Measurements from ENCODE around the gene GRIK1.

GRIK1 gene

GRCh38 chr21:29771491-29772066 is 168.2 kb downstream of the GRIK1 start:
- DNase-seq: no peak

- no peak for DNase-seq
These were observed 176.1 kb downstream of the GRIK1 start for GRCh38 chr21:29763674-29764073.

GRCh38 chr21:29762570-29763082 is 177.2 kb downstream of the GRIK1 start:
- no peak for DNase-seq

DNA sequence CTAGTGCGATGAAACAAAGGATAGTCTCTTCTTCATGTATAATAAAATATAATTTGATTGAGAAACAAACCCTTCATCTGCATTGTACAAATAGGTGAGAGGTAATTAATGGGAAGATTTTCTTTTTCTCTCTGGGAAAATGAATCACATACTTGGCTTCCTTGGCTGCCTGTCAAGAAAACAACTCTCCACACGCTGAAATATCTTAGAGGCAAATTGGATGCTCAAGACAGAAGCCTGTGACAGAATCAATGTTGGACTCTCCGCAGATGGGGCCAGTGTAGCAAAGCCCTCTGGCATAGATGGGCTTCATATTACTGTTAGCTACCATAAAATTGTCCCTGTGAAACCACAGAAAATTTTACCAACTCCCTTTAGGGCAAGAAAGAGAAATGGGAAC is 186.6 kb downstream of the GRIK1 start:
- no peak for DNase-seq

DNA sequence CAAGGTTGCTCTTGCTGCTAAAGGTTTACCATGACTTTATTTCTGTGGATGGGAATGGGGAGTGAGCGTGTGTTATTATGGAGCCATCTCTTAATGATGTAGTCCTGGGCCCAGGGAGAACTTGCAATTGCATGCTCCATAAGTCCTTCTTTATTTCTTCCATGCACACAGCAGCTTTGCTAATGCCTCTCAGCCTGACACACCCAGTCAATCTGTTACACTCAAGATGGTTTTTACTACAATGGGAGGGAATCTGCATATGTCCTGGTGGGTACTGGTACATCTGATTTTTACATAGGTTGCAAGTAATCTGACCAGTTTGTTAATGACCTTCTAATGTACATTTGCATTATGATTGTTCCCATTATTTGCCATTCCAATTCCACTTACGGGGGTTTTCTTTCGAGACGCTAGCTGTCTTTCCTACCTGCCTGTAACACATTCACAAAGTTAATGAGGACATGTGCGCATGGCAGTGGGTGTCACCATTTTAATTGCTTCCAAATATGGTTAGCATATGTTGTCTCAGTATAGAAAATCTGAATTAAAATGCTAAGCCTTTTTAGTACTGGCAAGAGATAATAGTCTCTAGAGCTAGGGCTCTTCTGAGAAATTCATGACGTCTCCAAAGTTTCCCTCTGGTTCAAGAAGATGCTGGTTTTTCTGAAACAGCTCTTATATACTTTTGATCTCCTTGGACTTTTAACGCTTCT is 188.2 kb downstream of the GRIK1 start:
- no peak for DNase-seq

GRCh38 chr21:29749957-29750356 is 189.8 kb downstream of the GRIK1 start:
- no peak for DNase-seq

DNA sequence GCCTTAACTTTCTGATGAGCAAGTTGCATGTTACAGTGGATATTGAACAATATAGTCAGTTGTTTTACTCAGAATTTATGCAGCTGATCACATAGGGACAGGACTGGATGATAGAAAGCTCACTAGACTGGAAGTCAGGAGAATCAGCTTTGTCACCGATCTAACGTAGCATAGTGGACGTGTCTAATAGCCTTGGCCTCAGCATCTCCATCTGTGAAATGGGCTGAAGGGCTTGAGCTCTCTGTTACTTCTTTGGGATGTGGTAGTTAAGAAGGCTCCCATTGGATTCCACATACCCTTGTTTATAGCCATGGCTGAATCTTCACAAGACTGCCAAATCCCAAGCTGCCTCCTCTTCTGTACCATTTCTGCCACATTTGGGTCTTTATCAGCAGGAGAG is 190.6 kb downstream of the GRIK1 start:
- DNase-seq: no peak

GRCh38 chr21:29748391-29749167 is 191.2 kb downstream of the GRIK1 start:
- no peak for DNase-seq

GRCh38 chr21:29741761-29742160 is 198.0 kb downstream of the GRIK1 start:
- no peak for DNase-seq

DNA sequence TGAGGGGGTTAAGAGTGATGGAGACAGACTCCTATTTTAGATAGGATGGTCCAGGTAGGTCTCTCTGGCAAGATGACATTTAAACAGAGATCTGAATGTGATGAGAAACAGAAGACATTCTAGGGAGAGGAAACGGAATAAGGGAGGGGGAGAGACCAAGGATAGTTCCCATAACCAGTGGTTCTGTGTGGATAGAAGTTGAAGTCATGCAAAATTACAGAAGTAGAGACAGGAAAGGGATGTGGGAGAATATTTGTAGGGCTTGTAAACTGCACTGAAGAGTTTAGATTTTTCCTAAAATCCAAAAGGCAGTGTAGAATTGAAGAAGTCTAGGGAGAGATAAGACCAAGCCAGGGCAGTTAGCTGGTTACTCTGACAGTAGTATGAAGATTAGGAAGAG is 200.6 kb downstream of the GRIK1 start:
- DNase-seq: no peak

DNA sequence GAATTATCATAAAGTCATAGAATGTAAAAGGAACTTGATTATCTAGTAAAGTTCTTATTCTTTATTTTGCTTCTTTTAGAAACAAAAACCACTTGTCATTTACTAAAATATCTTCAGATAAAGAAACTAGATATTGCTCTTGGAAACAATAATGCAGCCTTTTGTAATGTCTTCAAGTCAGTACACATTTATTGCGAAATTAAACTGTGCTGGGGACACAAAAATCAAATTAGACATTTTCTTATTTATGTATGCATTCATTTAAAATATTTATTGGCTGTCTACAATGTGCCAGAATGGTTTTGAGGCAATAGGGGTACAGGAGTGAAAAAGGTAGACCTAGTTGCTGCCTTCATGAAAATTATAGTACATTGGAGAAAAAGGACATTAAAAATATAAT is 201.1 kb downstream of the GRIK1 start:
- no peak for DNase-seq

GRCh38 chr21:29737186-29737585 is 202.6 kb downstream of the GRIK1 start:
- DNase-seq: no peak

DNA sequence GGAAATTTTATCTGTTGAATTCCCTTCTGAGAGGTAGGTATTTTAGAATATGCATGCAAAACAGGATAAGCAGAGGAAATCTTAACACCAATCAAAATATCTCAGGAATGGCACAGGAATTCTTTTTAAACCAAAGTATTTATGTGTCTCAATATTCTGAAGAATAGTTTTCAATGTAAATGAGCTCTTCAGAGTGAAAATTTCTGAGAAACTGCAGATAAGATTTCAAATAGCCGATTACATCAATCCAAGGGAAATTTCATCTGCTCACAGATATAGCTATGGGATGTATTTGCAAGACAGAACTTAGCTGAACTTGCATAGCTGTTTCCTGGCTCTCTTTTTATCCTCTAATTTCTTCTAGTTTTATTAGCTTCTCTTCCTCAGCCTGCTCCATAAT is 209.5 kb downstream of the GRIK1 start:
- no peak for DNase-seq

DNA sequence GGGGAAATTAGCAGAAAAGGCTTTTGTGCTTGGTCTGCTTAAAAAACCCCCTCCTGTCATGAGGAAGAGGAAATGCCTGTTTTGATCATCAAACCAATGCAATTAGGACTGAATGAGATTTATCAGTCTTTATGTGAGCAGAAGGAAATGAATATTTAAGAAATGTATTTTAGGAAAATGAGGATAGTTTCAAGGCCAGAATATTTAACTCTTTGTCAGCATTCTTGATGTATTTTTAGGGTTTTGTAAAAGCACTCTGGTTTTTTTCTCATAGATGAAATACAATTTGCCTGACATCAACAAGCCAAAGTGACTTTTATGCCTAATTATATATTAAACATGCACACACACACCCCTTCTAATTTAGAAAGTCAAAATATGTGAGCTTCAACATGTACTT is 213.8 kb downstream of the GRIK1 start:
- no peak for DNase-seq

GRCh38 chr21:29725025-29725736 is 214.6 kb downstream of the GRIK1 start:
- no peak for DNase-seq

DNA sequence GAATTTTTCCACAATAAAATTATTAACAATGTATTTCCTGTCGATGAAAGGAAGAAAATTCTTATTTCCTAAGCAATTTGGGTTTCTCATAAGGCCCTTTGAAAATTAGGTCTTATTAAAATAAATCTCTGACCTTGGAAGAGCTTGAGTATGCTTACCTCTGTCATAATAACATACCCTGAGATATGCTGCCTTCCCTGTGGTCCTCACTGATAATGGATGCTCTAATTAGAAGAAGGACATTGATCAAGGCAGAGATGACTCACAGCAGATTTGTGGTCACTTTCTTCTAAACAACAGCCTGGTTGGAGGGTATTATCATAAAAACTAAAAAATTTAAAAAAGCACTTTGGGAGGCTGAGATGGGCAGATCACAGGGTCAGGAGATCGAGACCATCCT is 217.8 kb downstream of the GRIK1 start:
- DNase-seq: no peak

- no peak for DNase-seq
These were observed 218.6 kb downstream of the GRIK1 start for GRCh38 chr21:29721221-29721620.

DNA sequence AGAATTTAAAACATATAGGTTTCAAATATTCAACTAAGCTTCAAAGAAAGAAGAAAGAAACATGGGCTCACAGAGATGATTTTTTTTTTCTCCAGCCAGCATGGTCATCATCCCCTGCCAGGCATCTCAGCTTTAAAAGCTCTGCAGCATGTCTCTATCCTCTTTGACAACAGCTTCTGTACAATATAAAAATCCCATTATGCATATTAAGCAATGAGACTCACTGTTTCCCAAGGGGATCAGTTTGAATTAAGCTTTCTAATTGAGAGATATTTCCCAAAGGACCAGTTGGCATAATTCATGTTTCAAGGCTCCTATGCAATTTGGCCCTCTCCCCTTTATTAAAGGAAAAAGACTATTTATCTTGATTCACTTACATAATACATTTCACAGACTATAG is 220.3 kb downstream of the GRIK1 start:
- no peak for DNase-seq

GRCh38 chr21:29718081-29718815 is 221.5 kb downstream of the GRIK1 start:
- DNase-seq: peak; percentile 84

DNA sequence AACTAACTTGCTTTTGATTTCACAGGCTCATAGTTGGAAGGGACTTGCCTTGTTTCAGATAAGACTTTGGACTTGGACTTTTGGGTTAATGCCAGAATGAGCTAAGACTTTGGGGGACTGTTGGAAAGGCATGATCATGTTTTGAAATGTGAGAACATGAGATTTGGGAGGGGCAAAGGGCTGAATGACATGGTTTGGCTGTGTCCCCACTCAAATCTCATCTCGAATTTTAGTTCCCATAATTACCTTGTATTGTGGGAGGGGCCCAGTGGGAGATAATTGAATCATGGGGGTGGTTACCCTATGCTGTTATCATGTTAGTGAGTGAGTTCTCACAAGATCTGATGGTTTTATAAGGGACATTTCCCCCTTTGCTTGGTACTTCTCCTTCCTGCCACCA is 222.1 kb downstream of the GRIK1 start:
- DNase-seq: no peak

GRCh38 chr21:29716753-29717152 is 223.0 kb downstream of the GRIK1 start:
- no peak for DNase-seq

- no peak for DNase-seq
These were observed 224.7 kb downstream of the GRIK1 start for GRCh38 chr21:29715089-29715488.

DNA sequence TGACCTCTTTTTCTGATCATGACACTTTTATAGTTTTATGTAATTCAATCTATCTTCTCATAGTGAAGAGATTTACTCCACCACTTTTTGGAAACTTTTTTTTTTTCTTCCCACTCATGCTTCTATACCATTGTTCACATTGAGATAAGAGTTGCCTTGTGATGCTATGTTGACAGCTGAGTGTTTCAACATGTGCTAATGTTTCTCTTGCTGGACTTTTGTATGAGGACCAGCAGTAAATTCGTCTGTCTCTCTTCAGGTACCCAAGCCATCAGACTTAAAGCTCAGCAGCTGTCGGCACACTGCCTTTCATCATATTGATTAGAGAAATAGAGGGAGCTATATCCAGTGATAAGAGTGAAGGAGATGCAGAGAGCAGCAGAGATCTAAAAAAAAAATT is 227.0 kb downstream of the GRIK1 start:
- no peak for DNase-seq
